D721Med (cell line): ENCODE data around the gene SDR39U1.

ENCODE experiments used
- DNase-seq: peaks from one replicate; pipeline ENCODE4 v3.0.0; 2011; ENCODE audit warnings: low spot score; ENCODE audit not compliant: insufficient read length
- FAIRE-seq: peaks from 2 replicates; lab custom pipeline; 2011; peaks lifted over from hg19 to GRCh38; lab: Jason Lieb, UNC
- TF ChIP-seq, protein P1 (sequence below): IDR thresholded peaks from 2 replicates; pipeline ENCODE4 v1.5.1; 2012; ENCODE audit warnings: mild to moderate bottlenecking, control low read depth; ENCODE audit not compliant: insufficient read depth; ENCODE audit errors: missing control alignments

Gene SDR39U1

DNA sequence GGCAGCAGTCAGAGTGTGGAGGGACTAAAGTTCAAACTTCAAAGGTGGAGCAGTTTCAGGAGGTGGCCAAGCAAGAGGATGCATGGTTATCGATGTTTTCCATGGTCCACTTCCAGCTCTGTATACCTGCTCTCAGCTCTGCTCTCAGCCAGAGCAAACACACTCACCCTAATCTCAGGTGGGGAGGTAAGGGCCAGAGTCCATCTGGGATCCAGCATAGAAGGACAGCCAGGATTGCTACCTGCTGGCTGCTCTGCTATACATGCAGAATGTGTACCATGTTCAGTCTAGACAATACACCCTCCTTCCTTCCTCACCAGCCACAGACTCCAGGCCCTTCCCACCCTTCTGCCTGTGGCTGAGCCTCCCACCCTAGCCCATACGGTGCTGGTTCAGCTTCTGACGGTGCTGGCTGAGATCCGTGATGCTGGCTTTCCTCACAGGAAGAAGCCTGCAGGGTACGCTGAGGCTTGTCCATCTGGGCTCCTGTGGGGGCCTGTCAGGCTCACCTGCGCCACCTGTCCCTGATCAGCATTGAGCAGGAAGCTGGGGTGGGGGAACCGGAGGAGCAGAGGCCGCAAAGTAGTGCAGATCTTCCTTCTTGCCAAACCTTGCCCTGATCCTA is 15.6 kb downstream of the SDR39U1 start:
- DNase-seq (no peak), FAIRE-seq (no peak)
- TF ChIP-seq, protein P1, sequence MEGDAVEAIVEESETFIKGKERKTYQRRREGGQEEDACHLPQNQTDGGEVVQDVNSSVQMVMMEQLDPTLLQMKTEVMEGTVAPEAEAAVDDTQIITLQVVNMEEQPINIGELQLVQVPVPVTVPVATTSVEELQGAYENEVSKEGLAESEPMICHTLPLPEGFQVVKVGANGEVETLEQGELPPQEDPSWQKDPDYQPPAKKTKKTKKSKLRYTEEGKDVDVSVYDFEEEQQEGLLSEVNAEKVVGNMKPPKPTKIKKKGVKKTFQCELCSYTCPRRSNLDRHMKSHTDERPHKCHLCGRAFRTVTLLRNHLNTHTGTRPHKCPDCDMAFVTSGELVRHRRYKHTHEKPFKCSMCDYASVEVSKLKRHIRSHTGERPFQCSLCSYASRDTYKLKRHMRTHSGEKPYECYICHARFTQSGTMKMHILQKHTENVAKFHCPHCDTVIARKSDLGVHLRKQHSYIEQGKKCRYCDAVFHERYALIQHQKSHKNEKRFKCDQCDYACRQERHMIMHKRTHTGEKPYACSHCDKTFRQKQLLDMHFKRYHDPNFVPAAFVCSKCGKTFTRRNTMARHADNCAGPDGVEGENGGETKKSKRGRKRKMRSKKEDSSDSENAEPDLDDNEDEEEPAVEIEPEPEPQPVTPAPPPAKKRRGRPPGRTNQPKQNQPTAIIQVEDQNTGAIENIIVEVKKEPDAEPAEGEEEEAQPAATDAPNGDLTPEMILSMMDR, result no peak

DNA sequence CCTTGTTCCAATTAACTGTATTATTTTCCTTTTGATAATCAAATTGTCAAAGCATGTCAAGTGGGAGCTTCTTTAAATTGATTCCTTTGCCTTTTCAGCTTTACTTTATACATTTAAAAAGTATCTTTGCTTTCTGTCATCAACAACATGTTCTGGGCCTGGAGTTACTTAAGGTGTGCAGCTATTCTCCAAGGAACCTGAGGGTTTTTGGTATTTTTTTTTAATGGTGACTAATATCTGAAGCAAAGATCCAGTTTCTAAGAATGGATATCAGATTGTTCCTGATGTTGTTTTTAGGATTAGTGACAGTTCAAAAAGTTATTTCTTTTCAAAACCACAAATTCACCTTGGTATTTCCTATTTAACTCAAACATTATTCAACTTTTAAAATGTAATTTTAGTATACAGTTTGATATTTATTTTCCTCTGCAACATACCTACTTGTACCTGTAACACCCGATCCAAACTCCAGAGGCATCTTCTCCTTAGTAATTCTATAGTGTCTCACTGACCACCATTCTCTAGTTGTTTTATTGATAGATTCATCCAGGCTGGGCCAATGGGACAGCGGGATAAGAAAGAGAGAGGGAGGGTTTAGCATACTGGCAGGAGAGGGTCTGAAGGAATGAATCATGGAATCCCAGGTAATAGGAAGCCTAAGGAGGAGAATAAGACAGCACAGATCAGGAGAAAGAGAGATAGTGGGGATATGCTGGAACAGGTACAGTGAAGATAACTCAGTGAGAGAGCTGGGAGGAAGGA is 16.2 kb downstream of the SDR39U1 start:
- no peak for DNase-seq
- no peak for FAIRE-seq
- TF ChIP-seq, protein P1, result no peak

DNA sequence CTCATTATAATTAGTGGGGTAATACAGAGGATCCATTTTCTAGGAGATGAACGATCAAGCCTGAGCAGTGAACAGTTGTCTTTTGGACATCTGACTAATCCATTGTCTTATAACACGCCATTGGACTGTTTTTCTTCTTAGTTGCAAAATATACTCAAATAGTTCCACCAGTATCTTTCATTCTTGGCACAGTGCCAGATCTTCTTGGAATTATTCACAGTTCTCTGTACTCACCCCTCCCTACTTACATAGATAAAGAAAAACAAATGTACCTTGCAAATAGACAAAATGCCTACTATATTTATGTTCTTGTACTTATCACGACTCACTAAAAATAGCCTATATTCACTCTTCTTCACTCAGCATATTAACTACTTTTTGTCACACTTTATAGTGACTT is 16.9 kb downstream of the SDR39U1 start:
- FAIRE-seq (no peak), DNase-seq (no peak)
- TF ChIP-seq, protein P1, result no peak

DNA sequence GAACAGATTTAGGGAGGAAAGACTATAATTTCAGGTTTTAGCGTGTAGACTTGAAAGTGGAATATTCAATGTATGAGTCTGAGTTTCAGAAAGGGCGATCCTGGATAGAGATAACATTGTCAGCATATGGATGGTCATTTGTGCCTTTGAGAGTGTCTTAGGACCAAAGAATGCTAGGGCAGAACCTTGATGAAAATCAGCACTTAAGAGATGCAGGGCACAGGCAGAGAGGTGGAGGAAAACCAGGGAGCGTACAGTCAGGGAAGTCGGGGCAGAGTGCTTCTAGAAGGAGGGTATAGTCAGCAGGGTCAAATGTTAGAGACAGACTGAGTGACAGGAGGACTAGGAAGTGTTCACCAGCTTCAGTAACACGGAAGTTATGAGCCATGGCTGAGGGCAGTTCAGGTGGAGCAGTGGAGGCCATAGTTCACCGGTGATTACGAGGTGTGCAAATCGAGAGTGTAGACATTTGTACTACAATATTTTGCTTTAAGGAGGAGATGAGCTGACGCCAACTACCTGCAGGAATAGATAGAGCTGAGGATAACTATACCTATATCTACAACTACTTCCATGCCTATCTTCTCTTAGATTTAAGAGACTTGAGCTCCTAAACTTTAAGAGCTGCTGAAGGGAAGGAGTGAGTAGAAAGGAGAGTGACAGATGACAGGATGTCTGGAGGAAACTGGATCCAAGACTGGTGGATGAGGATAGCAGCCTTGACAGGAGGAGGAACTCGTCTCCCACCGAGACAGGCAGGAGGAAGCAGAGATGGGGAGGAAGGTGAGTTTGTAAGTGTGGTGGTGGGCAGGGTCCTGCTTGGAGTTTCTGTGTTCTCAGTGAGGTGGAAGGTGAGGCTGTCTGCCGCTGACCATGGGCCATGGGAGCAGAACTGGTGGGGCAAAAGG is 19.6 kb downstream of the SDR39U1 start:
- FAIRE-seq, result no peak
- no peak for DNase-seq
- TF ChIP-seq, protein P1, result no peak

DNA sequence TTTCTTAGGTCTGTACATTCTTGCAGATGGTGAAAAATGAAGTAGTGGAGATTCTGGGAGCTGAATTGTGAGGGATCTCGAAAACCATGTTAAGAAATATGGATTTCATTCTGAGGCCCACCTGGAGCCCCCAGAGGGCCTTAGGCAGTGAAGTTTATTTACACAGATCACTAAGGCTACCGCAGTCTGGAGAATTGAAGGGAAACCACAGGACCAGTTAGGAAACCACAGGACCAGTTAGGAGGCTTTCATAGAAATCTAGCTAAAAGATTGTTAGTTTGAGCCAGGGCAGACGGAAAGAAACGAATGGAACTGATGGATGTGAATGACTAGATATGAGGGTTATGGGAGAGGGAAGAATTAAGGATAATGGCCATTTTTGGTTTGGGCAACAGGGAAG is 20.3 kb downstream of the SDR39U1 start:
- DNase-seq (no peak), FAIRE-seq (no peak)
- TF ChIP-seq, protein P1, result no peak

DNA sequence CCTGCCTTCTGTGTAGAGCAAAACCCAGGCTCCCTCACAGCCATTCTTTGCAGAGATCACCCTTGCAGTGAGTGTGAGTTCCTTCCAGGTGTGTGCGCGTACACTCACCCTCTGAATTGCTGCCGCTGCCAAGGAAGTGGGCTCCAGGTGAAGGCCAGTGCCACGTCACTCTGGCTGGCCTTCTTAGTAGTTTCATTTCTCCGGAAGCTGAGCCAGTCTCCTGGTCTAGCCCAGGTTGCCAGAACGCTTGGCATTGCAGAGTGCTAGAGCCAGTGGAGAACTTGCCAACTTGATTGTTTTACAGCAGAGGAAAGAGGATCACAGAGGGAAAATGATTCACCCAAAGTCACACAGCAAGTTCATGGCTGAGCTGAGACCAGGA is 24.1 kb downstream of the SDR39U1 start:
- TF ChIP-seq, protein P1, result no peak
- DNase-seq (no peak), FAIRE-seq (no peak)
